Smooth muscle cell (in vitro differentiated cells): ENCODE measurements around the gene ATXN10. TPM values are rescaled to one million over a fixed set of nuclear protein-coding genes. Genes with fewer than 3 reads are reported as not detected.

Experiments used
- DNase-seq: peaks from one replicate; lab custom pipeline; 2025; ENCODE audit not compliant: unreplicated experiment; lab: John Stamatoyannopoulos, UW
- H2AFZ ChIP-seq: fragments of 200-600 bp; sonication (generic); 2 replicates; pipeline ENCODE4 v1.6.0; 2016; ENCODE audit warnings: antibody characterized with exemption, low read depth, mild to moderate bottlenecking
- H3F3A ChIP-seq: fragments of 200-600 bp; sonication (generic); 2 replicates; pipeline ENCODE4 v1.6.0; 2017; ENCODE audit warnings: antibody characterized with exemption, low read depth
- H3K27ac ChIP-seq: fragments of 200-600 bp; sonication (generic); 2 replicates; pipeline ENCODE4 v1.5.1; 2016; ENCODE audit warnings: low read depth, mild to moderate bottlenecking
- H3K27me3 ChIP-seq: fragments of 200-600 bp; sonication (generic); 2 replicates; pipeline ENCODE4 v1.6.1; 2016; ENCODE audit warnings: low read depth, mild to moderate bottlenecking
- H3K36me3 ChIP-seq: fragments of 200-600 bp; sonication (generic); 2 replicates; pipeline ENCODE4 v1.5.1; 2016; ENCODE audit warnings: low read depth
- H3K4me1 ChIP-seq: fragments of 200-600 bp; sonication (generic); 2 replicates; pipeline ENCODE4 v1.5.1; 2016; ENCODE audit warnings: low read depth
- H3K4me2 ChIP-seq: fragments of 200-600 bp; sonication (generic); 2 replicates; pipeline ENCODE4 v1.6.0; 2016; ENCODE audit warnings: mild to moderate bottlenecking
- H3K4me3 ChIP-seq: fragments of 200-600 bp; sonication (generic); 2 replicates; pipeline ENCODE4 v1.5.1; 2016; ENCODE audit warnings: mild to moderate bottlenecking
- H3K79me2 ChIP-seq: fragments of 200-600 bp; sonication (generic); 2 replicates; pipeline ENCODE4 v1.6.0; 2016; ENCODE audit warnings: low read depth, mild to moderate bottlenecking
- H3K9ac ChIP-seq: fragments of 200-600 bp; sonication (generic); 2 replicates; pipeline ENCODE4 v1.6.0; 2016; ENCODE audit warnings: low read depth
- H3K9me3 ChIP-seq: fragments of 200-600 bp; sonication (generic); replicated peaks from 2 replicates; pipeline ENCODE4 v1.5.1; 2016; ENCODE audit warnings: low read depth
- H4K20me1 ChIP-seq: fragments of 200-600 bp; sonication (generic); 2 replicates; pipeline ENCODE4 v1.6.0; 2016; ENCODE audit warnings: low read depth
- CTCF ChIP-seq: fragments of 200-600 bp; sonication (generic); IDR thresholded peaks from 2 replicates; pipeline ENCODE4 v1.5.1; 2017; ENCODE audit warnings: borderline replicate concordance, mild to moderate bottlenecking, antibody characterized with exemption; ENCODE audit not compliant: insufficient read depth, poor library complexity, severe bottlenecking
- WGBS: methylation state at CpG from one replicate; pipeline ENCODE4 v1.1.7; 2016; ENCODE audit warnings: low lambda C conversion rate; 5-methylcytosine and 5-hydroxymethylcytosine counted together
- polyA plus RNA-seq: library from polyadenylated mRNA; unstranded; fragments of >200 nt; fragmentation: Nextera tagmentation; extraction: Ambion mirVana; gene quantifications from 2 replicates; pipeline ENCODE4 v1.2.1, GENCODE V29; 2016
- total RNA-seq: library from RNA; depleted of rRNA; stranded (reverse); fragments of >200 nt; gene quantifications from 2 replicates; pipeline ENCODE4 v1.2.3, GENCODE V29; 2014

The ATXN10 gene
- total and polyA plus RNA-seq, 2 experiments from 2014 or later: 117 to 131 TPM

- no peaks in the 10 kb centered on the region for H3K9me3 ChIP-seq
- no peak overlapping the region for H2AFZ ChIP-seq
- H3K79me2 ChIP-seq: peaks cover 44% of the 10 kb centered on the region
Measured at GRCh38 chr22:45787759-45788158, 116.1 kb downstream of the ATXN10 start.

DNA sequence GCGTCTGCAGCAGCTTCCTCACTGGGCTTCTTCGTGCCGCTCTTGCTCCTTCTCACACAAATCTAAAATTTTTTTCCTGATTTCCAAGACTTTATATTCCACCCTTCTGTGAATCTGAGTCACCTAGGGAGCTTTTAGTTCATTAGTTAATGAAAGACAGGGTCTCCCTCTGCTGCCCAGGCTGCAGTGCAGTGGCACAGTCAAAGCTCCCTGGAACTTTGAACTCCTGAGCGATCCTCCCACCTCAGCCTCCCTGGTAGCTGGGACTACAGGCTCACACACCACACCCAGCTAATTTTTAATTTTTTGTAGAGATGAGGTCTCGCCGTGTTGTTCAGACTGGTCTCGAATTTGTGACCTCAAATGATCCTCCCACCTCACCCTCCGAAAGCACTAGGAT lies 116.9 kb downstream of the ATXN10 start:
- peaks cover 47% of the 10 kb centered on the region for H4K20me1 ChIP-seq
- peaks cover 8% of the 10 kb centered on the region for H3K36me3 ChIP-seq
- H3K4me3 ChIP-seq: no peak overlapping the region
- no peak for TF ChIP-seq CTCF
- 99% methylated on average over 8 of the region's 8 CpGs for WGBS
- H3K9me3 ChIP-seq: no peaks in the 10 kb centered on the region
- no peaks in the 10 kb centered on the region for H3F3A ChIP-seq
- peaks cover 39% of the 10 kb centered on the region for H3K79me2 ChIP-seq
- no peak overlapping the region for H2AFZ ChIP-seq
- no peak overlapping the region for H3K9ac ChIP-seq
- H3K27ac ChIP-seq: no peak overlapping the region
- no peaks in the 10 kb centered on the region for H3K4me1 ChIP-seq
- H3K4me2 ChIP-seq: no peak overlapping the region
- H3K27me3 ChIP-seq: no peaks in the 10 kb centered on the region
- DNase-seq: no peak

More at GRCh38 chr22:45787759-45788158, 116.1 kb downstream of the ATXN10 start:
- 98% methylated on average over 2 of the region's 2 CpGs for WGBS
- TF ChIP-seq CTCF: no peak
- Histone ChIP-seq H3K9ac (no peak overlapping the region), H3K4me1 (no peaks in the 10 kb centered on the region), H3K27me3 (no peaks in the 10 kb centered on the region), H3K4me2 (no peak overlapping the region), H3F3A (no peaks in the 10 kb centered on the region), H3K36me3 (peaks cover 3% of the 10 kb centered on the region), H3K4me3 (no peak overlapping the region), H3K27ac (no peak overlapping the region), H4K20me1 (peaks cover 55% of the 10 kb centered on the region)
- DNase-seq: no peak

- H3K9me3 ChIP-seq: peaks cover 6% of the 10 kb centered on the region
- H3K4me1 ChIP-seq: no peaks in the 10 kb centered on the region
- no peak for TF ChIP-seq CTCF
- no peak for DNase-seq
- H3K36me3 ChIP-seq: peaks cover 23% of the 10 kb centered on the region
- 96% methylated on average over 1 of the region's 1 CpG for WGBS
- no peak overlapping the region for H3K4me2 ChIP-seq
- no peak overlapping the region for H2AFZ ChIP-seq
- no peaks in the 10 kb centered on the region for H3K27me3 ChIP-seq
- H4K20me1 ChIP-seq: peaks cover 30% of the 10 kb centered on the region
- no peak overlapping the region for H3K9ac ChIP-seq
- H3K27ac ChIP-seq: no peak overlapping the region
- no peak overlapping the region for H3K4me3 ChIP-seq
- H3K79me2 ChIP-seq: peaks cover 35% of the 10 kb centered on the region
- H3F3A ChIP-seq: no peaks in the 10 kb centered on the region
Measured at GRCh38 chr22:45790401-45790800, 118.8 kb downstream of the ATXN10 start.

- no peak for DNase-seq
- no peak overlapping the region for H3K4me2 ChIP-seq
- H4K20me1 ChIP-seq: peaks cover 5% of the 10 kb centered on the region
- no peaks in the 10 kb centered on the region for H3F3A ChIP-seq
- H3K9ac ChIP-seq: no peak overlapping the region
- no peak overlapping the region for H2AFZ ChIP-seq
- H3K79me2 ChIP-seq: peaks cover 22% of the 10 kb centered on the region
- H3K4me1 ChIP-seq: no peaks in the 10 kb centered on the region
- H3K4me3 ChIP-seq: no peak overlapping the region
- TF ChIP-seq CTCF: no peak
- peaks cover 31% of the 10 kb centered on the region for H3K9me3 ChIP-seq
- H3K36me3 ChIP-seq: peaks cover 50% of the 10 kb centered on the region
- no peaks in the 10 kb centered on the region for H3K27me3 ChIP-seq
- H3K27ac ChIP-seq: no peak overlapping the region
- WGBS: 99% methylated on average over 3 of the region's 3 CpGs
Measured at GRCh38 chr22:45793161-45793560, 121.5 kb downstream of the ATXN10 start.
